ENCODE data around the gene TMEM54. TPM values are rescaled to one million over a fixed set of nuclear protein-coding genes. Genes with fewer than 3 reads are reported as not detected.

Gene TMEM54
- total RNA-seq, 4 donors from 2014 or later: 330 to 1,204 (median 846) TPM

DNA sequence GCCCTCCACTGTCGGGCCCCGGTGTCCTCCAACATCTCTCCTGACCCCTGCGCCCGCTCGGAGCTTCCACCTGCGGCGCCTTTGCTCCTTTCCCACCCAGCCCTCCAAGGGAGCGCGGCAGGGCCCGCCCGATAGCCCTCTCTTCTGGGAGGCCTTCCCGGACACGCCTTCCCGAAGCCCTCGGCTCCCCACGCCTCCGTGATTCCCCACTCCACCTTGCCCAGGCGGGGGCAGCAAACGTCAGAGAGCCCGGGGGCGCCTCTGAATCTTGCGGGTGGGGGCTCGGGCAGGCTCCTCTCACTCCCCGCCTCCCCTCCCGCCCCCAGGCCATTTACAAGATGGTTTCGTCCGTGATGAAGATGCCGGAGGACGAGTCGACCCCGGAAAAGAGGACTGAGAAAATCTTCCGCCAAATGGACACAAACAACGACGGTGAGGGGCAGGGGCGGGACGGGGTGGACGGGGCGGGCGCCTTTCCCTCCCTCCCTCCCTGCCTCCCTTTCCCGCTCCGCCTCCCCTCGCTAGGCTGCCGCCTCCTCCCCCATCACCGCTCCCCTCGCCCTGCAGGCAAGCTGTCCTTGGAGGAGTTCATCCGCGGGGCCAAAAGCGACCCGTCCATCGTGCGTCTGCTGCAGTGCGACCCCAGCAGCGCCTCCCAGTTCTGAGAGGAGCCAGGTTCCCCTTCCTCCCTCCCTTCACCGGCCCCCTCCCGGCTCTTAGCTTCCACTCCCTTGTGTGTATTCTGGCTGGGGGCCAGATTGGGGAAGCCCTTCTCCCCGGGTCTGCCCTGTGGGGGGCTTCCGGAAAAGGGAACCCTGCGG is 7.8 kb downstream of the TMEM54 start:
- H3K36me3 ChIP-seq: no peaks in the 10 kb centered on the region
- H3K4me1 ChIP-seq: peaks cover 5 to 22% (median 15%) of the 10 kb centered on the region in 4 donors
- WGBS, 2 donors (ENCODE audit: low coverage in 1 of 2): 4% methylated on average over 55 of the region's 58 CpGs; no CpG with 5 or more reads in 1 of the 2 donors
- peaks cover 37% of the 10 kb centered on the region for H3K27me3 ChIP-seq
- H3K27ac ChIP-seq: peak overlapping the region; percentile 68 to 80 (median 74)
- in situ Hi-C loops (cut with MboI; ENCODE audit: low pct_ligation_motif_present in 1 of 4, low pct_unique_long_range_greater_than_20kb in 1 of 4, low sequenced_read_pairs in 3 of 4) (no loop called here), intact Hi-C loops (cut with DNase I; ENCODE audit: low total_unique reads) (no loop called here)
- peak in 2 of 3 donors; percentile 8 to 33 for TF ChIP-seq POLR2AphosphoS5 (IDR thresholded peaks at IDR 0.05)
- TF ChIP-seq POLR2A (IDR thresholded peaks at IDR 0.05): peak; percentile 50
- TF ChIP-seq EP300 (IDR thresholded peaks at IDR 0.05; ENCODE audit: low read depth): no peak
- peak in 2 of 5 experiments; percentile 21 to 47 for TF ChIP-seq CTCF (IDR thresholded peaks at IDR 0.05)
- DNase-seq: peak; percentile 83
- no peaks in the 10 kb centered on the region for H3K9me3 ChIP-seq
- peak overlapping the region; percentile 12 to 55 (median 41) for H3K4me3 ChIP-seq

DNA sequence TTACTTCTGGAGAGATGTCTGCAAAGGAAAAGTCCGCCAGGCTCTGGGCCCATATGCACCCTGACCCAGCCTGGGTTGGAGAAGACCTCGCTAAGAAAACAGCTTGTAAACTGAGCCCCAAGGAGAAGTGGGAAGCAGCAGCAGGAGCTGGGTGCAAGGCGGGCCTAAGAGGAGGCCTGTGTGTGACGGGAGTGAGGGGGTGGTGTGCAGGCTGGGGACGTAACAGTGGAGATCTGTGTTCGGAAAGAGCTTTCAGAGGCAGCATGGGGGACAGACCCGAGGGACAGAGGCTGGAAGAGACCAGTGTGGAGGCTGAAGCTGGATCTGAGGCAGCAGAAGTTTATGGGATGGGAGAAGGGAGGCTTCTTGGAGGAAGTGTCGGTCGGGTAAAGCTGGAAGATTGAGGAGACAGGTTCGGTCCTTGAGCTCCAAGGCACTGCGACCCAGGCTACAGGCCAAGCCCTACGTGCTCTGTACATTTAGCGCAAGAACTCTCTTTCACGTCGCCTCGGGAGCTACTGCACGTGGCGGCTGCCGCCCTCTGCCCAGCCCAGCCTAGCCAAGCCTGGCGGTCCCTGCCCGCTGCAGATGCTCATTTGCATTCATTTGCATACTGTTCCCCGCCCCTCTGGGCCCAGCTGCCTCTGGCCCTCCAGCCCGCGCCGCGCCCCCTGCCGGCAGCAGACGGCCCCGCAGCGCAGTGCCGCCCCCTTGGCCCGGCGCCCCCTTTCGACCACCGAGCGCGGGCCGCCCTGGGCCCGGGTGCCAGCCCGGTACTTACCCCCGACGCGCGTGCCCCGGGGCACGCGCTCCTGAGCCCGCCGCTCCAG is 8.6 kb downstream of the TMEM54 start:
- no peaks in the 10 kb centered on the region for H3K9me3 ChIP-seq
- intact Hi-C loops (cut with DNase I; ENCODE audit: low total_unique reads): no loop called here
- DNase-seq: peak; percentile 69
- H3K27me3 ChIP-seq: peaks cover 45% of the 10 kb centered on the region
- peaks cover 5 to 22% (median 15%) of the 10 kb centered on the region in 4 donors for H3K4me1 ChIP-seq
- peak overlapping the region; percentile 68 to 80 (median 74) for H3K27ac ChIP-seq
- TF ChIP-seq CTCF (IDR thresholded peaks at IDR 0.05) (peak in 4 of 5 experiments; percentile 49 to 62 (median 60)), EP300 (IDR thresholded peaks at IDR 0.05; ENCODE audit: low read depth) (no peak), POLR2A (IDR thresholded peaks at IDR 0.05) (no peak), POLR2AphosphoS5 (IDR thresholded peaks at IDR 0.05) (no peak)
- no peaks in the 10 kb centered on the region for H3K36me3 ChIP-seq
- in situ Hi-C loops (cut with MboI; ENCODE audit: low pct_ligation_motif_present in 1 of 4, low pct_unique_long_range_greater_than_20kb in 1 of 4, low sequenced_read_pairs in 3 of 4): no loop called here
- 23 to 37% methylated on average over 5 to 49 of the region's 49 CpGs for WGBS, 2 donors (ENCODE audit: low coverage in 1 of 2)
- peak overlapping the region; percentile 12 to 55 (median 41) for H3K4me3 ChIP-seq

- in situ Hi-C loops (cut with MboI; ENCODE audit: low pct_ligation_motif_present in 1 of 4, low pct_unique_long_range_greater_than_20kb in 1 of 4, low sequenced_read_pairs in 3 of 4) (no loop called here), intact Hi-C loops (cut with DNase I; ENCODE audit: low total_unique reads) (no loop called here)
- H3K4me3 ChIP-seq: no peak overlapping the region
- no peak for TF ChIP-seq CTCF (IDR thresholded peaks at IDR 0.05)
- TF ChIP-seq POLR2A (IDR thresholded peaks at IDR 0.05): no peak
- no peaks in the 10 kb centered on the region for H3K9me3 ChIP-seq
- H3K27ac ChIP-seq: no peak overlapping the region
- no peaks in the 10 kb centered on the region for H3K36me3 ChIP-seq
- H3K27me3 ChIP-seq: peaks cover 54% of the 10 kb centered on the region
- peaks cover 5 to 25% (median 15%) of the 10 kb centered on the region in 4 donors for H3K4me1 ChIP-seq
- 100% methylated on average over 1 to 3 of the region's 3 CpGs for WGBS, 2 donors (ENCODE audit: low coverage in 1 of 2)
- DNase-seq: no peak
Measured at GRCh38 chr1:32891630-32892029, 9.6 kb downstream of the TMEM54 start.

DNA sequence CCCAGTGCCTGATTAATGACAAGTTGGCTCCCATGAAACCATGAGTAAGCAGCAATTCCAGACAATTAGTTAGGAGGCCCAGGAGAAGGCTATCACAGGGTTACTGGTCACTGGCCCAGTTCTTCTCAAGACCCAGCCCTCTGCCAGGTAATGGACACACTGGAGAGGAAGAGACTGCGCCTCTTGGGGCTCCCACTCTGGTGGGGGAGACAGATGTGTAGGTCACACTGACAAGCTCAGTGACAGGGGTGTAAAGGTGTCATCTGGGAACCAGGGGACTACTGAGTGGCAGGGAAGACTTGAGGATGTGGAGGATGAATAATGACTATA is 10.0 kb downstream of the TMEM54 start:
- Histone ChIP-seq H3K27ac (no peak overlapping the region), H3K36me3 (no peaks in the 10 kb centered on the region), H3K9me3 (no peaks in the 10 kb centered on the region), H3K27me3 (peaks cover 58% of the 10 kb centered on the region), H3K4me3 (no peak overlapping the region), H3K4me1 (peaks cover 5 to 30% (median 18%) of the 10 kb centered on the region in 4 donors)
- intact Hi-C loops (cut with DNase I; ENCODE audit: low total_unique reads): no loop called here
- in situ Hi-C loops (cut with MboI; ENCODE audit: low pct_ligation_motif_present in 1 of 4, low pct_unique_long_range_greater_than_20kb in 1 of 4, low sequenced_read_pairs in 3 of 4): no loop called here
- TF ChIP-seq CTCF (IDR thresholded peaks at IDR 0.05) (no peak), POLR2A (IDR thresholded peaks at IDR 0.05) (no peak), POLR2AphosphoS5 (IDR thresholded peaks at IDR 0.05) (no peak), EP300 (IDR thresholded peaks at IDR 0.05; ENCODE audit: low read depth) (no peak)
- 60 to 100% methylated on average over 1 of the region's 1 CpG for WGBS, 2 donors (ENCODE audit: low coverage in 1 of 2)
- DNase-seq: no peak

All from transverse colon (tissue), 4 donors.